WERI-Rb-1 (cell line): ENCODE results near the gene LDLRAD2.
"Not testable (repeated sequence)": the region's sequence is repeated elsewhere in the genome, so short reads cannot be mapped to it uniquely, and the experiment has no call there.

Source experiments
- DNase-seq: peaks from one replicate; pipeline ENCODE4 v3.0.0-alpha.2; 2020
- H3K27ac ChIP-seq: fragments of 250-450 bp; sonication (Bioruptor Pico); 2 replicates; pipeline ENCODE4 v1.5.1; 2020; ENCODE audit warnings: mild to moderate bottlenecking, moderate library complexity
- H3K27me3 ChIP-seq: fragments of 250-450 bp; sonication (Bioruptor Pico); 2 replicates; pipeline ENCODE4 v1.5.1; 2021; ENCODE audit warnings: mild to moderate bottlenecking, low read depth, moderate library complexity; ENCODE audit not compliant: insufficient read depth, severe bottlenecking
- H3K36me3 ChIP-seq: fragments of 250-450 bp; sonication (Bioruptor Pico); 2 replicates; pipeline ENCODE4 v1.5.1; 2020; ENCODE audit warnings: mild to moderate bottlenecking, moderate library complexity
- H3K4me3 ChIP-seq: 2 replicates; pipeline ENCODE4 v1.5.1; 2011; ENCODE audit warnings: low read depth, mild to moderate bottlenecking, control low read depth, low read length
- H3K9me3 ChIP-seq: fragments of 250-450 bp; sonication (Bioruptor Pico); 2 replicates; pipeline ENCODE4 v1.5.1; 2021; ENCODE audit warnings: mild to moderate bottlenecking, moderate library complexity; ENCODE audit not compliant: severe bottlenecking
- TF ChIP-seq, protein P1 (sequence below): IDR thresholded peaks from 2 replicates; pipeline ENCODE4 v1.5.1; 2011; ENCODE audit warnings: low read depth, mild to moderate bottlenecking, control low read depth, inconsistent platforms, low read length

LDLRAD2 gene

DNA sequence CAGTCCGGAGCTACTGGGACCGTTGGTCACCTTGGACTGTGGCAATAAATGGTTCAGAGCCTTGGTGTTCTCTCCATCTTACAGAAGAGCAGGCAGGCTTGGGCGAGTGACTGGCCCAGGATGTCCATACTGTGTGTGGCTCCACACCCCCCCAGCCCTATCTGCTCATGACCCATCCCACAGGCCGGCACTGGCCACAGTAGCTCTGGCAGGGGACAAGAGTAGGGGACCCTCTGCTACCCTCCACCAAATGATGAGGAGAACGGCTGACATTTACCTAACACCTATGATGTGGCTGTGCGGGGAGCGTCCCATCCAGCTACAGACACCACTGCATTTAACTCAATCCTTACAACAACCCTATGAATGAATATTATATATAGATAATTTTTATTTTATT lies 13.3 kb downstream of the LDLRAD2 start:
- H3K36me3 ChIP-seq: peaks cover 22% of the 10 kb centered on the region
- no peaks in the 10 kb centered on the region for H3K9me3 ChIP-seq
- no peak overlapping the region for H3K27ac ChIP-seq
- H3K4me3 ChIP-seq: no peak overlapping the region
- no peak for DNase-seq
- TF ChIP-seq, protein P1, sequence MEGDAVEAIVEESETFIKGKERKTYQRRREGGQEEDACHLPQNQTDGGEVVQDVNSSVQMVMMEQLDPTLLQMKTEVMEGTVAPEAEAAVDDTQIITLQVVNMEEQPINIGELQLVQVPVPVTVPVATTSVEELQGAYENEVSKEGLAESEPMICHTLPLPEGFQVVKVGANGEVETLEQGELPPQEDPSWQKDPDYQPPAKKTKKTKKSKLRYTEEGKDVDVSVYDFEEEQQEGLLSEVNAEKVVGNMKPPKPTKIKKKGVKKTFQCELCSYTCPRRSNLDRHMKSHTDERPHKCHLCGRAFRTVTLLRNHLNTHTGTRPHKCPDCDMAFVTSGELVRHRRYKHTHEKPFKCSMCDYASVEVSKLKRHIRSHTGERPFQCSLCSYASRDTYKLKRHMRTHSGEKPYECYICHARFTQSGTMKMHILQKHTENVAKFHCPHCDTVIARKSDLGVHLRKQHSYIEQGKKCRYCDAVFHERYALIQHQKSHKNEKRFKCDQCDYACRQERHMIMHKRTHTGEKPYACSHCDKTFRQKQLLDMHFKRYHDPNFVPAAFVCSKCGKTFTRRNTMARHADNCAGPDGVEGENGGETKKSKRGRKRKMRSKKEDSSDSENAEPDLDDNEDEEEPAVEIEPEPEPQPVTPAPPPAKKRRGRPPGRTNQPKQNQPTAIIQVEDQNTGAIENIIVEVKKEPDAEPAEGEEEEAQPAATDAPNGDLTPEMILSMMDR: no peak
- no peaks in the 10 kb centered on the region for H3K27me3 ChIP-seq

DNA sequence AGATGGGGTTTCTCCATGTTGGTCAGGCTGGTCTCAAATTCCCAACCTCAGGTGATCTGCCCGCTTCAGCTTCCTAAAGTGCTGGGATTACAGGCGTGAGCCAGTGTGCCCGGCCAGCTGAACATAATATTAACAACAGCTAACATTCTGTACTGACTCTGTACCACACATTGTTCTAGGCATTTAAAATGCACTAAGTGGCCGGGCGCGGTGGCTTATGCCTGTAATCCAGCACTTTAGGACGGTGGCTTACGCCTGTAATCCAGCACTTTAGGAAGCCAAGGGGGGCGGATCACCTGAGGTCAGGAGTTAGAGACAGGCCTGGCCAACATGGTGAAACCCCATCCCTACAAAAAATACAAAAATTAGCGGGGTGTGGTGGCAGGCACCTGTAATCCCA lies 14.6 kb downstream of the LDLRAD2 start:
- H3K27me3 ChIP-seq, H3K9me3 ChIP-seq, H3K4me3 ChIP-seq, H3K27ac ChIP-seq: not testable (repeated sequence)
- H3K36me3 ChIP-seq: peaks cover 22% of the 10 kb centered on the region
- peak; percentile 51 for DNase-seq

DNA sequence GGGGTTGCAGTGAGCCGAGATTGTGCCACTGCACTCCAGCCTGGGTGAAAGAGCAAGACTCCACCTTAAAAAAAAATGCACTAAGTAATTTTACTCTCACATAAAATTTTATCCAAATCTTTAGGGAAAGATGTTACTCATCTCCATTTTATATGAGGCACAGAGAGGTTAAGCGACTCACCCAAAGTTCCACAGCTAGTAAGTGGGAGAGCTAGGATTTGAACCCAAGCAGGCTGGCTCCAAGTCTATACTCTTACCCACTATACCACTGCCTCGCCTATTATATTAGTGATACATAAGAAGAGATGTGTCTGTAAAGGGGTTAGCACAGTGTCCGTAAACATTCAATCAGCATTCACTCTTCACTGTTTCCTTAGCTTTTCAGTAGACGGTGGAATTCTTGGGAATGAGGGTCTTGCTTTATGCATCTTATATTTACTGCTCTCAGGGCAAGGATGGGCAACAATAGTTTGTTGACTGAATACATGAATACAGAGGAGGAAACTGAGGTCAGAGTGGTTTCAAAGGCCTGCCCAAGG lies 15.1 kb downstream of the LDLRAD2 start:
- no peaks in the 10 kb centered on the region for H3K9me3 ChIP-seq
- TF ChIP-seq, protein P1: no peak
- no peaks in the 10 kb centered on the region for H3K27me3 ChIP-seq
- no peak overlapping the region for H3K4me3 ChIP-seq
- peaks cover 19% of the 10 kb centered on the region for H3K36me3 ChIP-seq
- no peak for DNase-seq
- no peak overlapping the region for H3K27ac ChIP-seq

DNA sequence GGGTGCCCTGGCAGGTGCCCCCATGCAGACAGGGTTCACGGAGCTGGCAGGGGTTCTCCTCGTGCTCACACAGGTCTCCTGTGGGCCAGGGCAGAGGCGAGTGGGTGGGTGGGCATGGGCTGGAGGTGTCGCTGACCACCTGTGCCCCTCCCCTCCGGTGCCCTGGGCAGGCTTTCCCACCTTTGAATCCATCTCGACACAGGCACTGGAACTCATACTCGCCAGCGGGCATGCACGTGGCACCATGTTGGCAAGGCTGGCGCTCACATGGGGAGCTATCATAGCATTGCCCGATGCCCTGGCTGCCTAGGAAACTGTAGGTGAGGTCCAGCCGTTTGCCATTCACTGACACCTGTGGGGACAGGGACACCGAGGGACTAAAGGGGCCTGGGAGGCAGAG lies 16.0 kb downstream of the LDLRAD2 start:
- no peaks in the 10 kb centered on the region for H3K9me3 ChIP-seq
- no peak for DNase-seq
- TF ChIP-seq, protein P1: no peak
- H3K4me3 ChIP-seq: no peak overlapping the region
- H3K27me3 ChIP-seq: no peaks in the 10 kb centered on the region
- peaks cover 19% of the 10 kb centered on the region for H3K36me3 ChIP-seq
- H3K27ac ChIP-seq: no peak overlapping the region

DNA sequence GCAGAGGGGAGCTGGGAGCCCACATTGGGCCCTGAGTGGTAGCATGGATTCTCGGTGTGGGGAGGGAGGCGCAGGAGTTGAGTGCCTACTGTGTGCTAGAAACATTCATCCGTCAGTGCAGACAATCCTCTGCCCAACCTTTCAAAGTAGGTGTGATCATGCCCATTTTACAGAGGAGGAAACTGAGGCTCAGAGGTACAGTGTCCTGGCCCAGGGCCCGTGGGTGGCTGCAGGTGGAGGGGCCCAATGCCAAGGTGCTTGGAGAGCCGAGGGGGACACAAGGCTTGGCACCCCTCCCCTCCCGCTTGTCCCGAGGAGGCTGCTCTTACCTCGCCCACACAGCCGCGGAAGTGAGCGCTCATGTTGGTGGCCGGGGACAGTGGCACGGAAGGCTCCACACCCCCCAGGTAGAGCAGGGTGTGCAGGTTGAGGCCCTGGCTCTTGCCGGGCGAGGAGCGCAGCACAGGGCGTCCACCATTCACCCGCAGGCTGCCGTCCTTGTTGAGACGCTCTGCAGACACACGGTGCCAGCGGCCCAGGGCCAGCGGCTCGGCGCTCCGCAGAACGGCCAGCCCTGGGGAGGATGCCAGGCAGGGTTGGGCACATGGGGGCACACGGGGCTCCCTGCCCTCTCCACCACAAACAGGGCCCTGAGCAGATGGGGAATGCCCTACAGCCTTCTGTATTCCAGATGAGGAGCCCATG lies 16.6 kb downstream of the LDLRAD2 start:
- Histone ChIP-seq H3K27me3 (no peaks in the 10 kb centered on the region), H3K4me3 (no peak overlapping the region), H3K9me3 (no peaks in the 10 kb centered on the region), H3K27ac (no peak overlapping the region), H3K36me3 (peaks cover 24% of the 10 kb centered on the region)
- TF ChIP-seq, protein P1: no peak
- DNase-seq: no peak

DNA sequence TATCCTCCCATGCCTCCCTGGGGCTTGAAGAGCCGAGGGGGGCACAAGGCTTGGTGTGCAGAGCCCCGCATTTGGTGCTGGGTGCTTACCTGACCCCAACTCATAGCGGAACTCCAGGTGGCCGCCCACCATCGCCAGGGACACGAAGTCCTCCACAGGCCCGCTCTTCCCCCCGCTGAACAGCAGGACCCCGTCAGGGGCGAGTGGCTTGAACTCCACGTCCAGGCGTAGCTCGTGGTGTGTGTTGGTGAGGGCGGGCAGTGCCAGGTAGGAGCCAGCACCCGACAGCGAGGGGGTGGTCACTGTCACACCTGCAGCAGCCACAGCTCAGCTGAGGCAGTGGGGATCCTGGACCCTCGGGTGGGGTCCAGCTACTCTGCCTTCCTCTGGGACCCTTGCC lies 17.2 kb downstream of the LDLRAD2 start:
- peaks cover 2% of the 10 kb centered on the region for H3K9me3 ChIP-seq
- H3K4me3 ChIP-seq: no peak overlapping the region
- TF ChIP-seq, protein P1: no peak
- DNase-seq: no peak
- H3K27ac ChIP-seq: no peak overlapping the region
- H3K27me3 ChIP-seq: no peaks in the 10 kb centered on the region
- H3K36me3 ChIP-seq: peaks cover 31% of the 10 kb centered on the region
